GM12891 (cell line): ENCODE measurements around the gene CARD9.
"Not testable (repeated sequence)": the region's sequence is repeated elsewhere in the genome, so short reads cannot be mapped to it uniquely, and the experiment has no call there.

Experiments
- DNase-seq: peaks from one replicate; pipeline ENCODE4 v3.0.0; 2011; ENCODE audit warnings: low spot score; ENCODE audit not compliant: insufficient read length
- FAIRE-seq: peaks from 2 replicates; lab custom pipeline; 2011; peaks lifted over from hg19 to GRCh38; lab: Jason Lieb, UNC
- PAX5 ChIP-seq: IDR thresholded peaks from 2 replicates; pipeline ENCODE4 v1.6.1; 2011; ENCODE audit warnings: low read length, moderate library complexity, mild to moderate bottlenecking; ENCODE audit not compliant: insufficient read depth, severe bottlenecking
- POLR2A ChIP-seq: IDR thresholded peaks from 2 replicates; pipeline ENCODE4 v1.6.1; 2011; ENCODE audit warnings: low read depth, low read length, control low read depth
- POLR2AphosphoS5 ChIP-seq: IDR thresholded peaks from 2 replicates; pipeline ENCODE4 v1.6.1; 2011; ENCODE audit warnings: low read depth, low read length, control low read depth
- POU2F2 ChIP-seq: IDR thresholded peaks from 2 replicates; pipeline ENCODE4 v1.6.1; 2011; ENCODE audit warnings: low read depth, mild to moderate bottlenecking, control low read depth, low read length, moderate library complexity
- SPI1 ChIP-seq: IDR thresholded peaks from 2 replicates; pipeline ENCODE4 v1.6.1; 2011; ENCODE audit warnings: low read depth, low read length, control low read depth
- TAF1 ChIP-seq: IDR thresholded peaks from 2 replicates; pipeline ENCODE4 v1.6.1; 2011; ENCODE audit warnings: low read depth, low read length, control low read depth

The CARD9 gene

DNA sequence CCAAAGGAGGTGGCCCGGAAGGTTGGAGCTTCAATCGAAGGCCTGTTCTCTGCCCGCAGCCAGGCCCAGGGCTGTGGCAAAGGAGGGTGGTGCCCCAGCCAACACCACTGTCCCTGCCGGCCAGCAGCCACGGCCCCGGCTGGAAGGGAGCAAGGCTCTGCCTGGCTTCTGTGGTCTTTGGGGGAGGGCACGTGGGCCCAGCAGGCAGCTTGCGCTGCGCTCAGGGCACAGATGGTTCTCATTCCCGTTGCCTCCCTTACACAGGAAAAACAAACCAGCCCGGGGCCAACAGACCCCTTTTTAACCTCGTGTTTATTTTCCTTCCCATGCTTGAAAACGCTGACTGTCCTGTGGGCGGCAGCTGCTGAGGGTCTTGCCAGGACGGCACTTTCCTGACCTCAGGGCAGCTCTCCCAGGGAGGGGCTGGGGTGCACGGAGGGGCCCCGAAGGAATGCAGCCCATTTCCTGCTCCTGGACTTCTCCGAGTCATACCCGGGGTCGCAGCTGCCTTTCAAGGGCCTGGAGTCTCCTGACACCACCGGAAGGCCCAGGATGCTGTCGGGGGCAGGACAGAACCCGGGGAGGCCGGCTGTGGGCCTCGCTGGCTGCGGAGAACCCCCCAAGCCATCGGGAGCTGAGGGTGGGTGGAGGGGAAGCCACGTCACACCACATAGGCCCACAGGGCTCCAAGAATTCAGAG, 47.3 kb downstream of the CARD9 start:
- FAIRE-seq: no peak
- no peak for TF ChIP-seq TAF1
- no peak for TF ChIP-seq PAX5
- no peak for TF ChIP-seq POLR2A
- TF ChIP-seq SPI1: no peak
- TF ChIP-seq POLR2AphosphoS5: no peak
- no peak for TF ChIP-seq POU2F2
- DNase-seq: no peak

DNA sequence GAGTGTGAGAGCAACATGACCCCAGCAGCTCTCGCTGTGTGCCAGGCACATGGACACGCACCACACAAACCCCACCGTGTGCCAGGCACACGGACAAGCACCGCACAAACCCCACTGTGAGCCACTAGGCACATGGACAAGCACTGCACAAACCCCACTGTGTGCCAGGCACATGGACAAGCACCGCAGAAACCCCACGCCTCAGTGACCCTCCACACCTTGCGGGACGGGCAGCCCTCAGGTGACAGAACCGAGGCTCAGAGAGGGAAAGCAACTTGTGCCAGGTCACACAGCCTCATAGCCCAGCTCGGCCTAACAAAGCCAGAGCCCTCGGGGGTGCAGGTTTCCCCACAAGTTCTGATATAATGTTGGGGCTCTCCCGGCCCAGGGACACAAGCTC, 48.1 kb downstream of the CARD9 start:
- TF ChIP-seq POLR2AphosphoS5: no peak
- no peak for TF ChIP-seq TAF1
- TF ChIP-seq POU2F2: no peak
- TF ChIP-seq PAX5: no peak
- TF ChIP-seq SPI1: no peak
- TF ChIP-seq POLR2A: no peak
- no peak for FAIRE-seq
- DNase-seq: no peak

DNA sequence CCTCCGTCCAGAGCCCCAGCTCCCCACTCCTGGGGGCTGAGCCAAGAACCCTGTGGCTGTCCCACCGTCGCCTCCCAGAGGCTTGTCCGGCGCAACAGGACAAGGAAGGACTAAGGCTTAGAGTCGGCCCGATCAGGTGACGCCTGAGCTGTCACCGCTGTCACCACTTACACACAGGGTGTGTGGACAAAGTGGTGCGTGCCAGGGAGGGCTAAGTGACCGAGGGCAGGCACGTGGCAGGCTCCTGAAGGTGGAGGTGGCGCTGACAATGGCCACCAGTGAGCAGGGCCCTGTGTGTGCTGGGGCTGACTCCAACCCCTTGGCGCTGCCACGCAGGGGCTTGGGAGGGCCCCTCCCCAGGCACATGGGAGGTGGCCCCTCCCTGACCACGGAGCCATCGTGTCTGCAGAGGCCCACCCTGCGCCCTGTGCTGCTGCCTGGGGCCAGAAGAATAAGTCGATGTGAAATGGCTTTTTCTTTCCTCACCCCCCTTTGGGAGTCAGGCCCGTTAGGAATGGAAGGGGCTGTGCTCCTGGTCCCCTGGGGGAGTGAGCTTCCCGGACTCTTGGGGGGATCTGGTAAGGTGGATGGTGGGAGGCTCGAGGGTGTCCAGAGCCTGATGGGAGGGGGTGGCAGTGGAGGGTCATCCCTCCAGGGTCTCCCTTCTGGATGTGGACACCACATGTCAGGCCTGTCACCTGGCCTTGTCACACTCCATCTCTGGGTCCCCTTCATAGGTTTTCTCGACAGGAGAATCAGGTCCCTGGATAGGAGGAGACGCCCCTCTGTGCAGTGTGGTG, 48.8 kb downstream of the CARD9 start:
- no peak for FAIRE-seq
- no peak for DNase-seq
- TF ChIP-seq POU2F2 (no peak), POLR2A (no peak), POLR2AphosphoS5 (no peak), SPI1 (no peak), TAF1 (no peak), PAX5 (no peak)

DNA sequence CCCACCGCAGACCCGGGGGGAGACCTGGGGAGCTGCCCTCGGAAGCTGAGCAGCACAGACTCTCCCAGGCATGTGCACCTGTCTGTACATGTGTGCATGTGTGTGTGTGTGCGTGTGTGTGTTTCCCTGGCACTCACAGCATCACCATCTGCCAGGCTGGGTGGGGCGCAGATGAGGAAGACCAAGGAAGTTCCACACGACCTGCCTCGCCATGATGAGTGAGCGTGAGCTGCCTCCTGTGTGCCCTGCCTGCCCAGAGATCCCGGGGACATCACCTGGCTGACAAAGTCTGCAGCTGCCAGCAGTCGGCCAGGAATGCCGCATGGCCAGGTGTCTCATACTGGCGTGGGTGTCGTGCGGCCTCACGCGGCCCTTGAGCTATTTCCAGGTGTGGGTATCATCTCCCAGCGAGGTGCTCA, 50.1 kb downstream of the CARD9 start:
- no peak for FAIRE-seq
- DNase-seq: no peak
- TF ChIP-seq SPI1: no peak
- TF ChIP-seq PAX5: no peak
- no peak for TF ChIP-seq POU2F2

DNA sequence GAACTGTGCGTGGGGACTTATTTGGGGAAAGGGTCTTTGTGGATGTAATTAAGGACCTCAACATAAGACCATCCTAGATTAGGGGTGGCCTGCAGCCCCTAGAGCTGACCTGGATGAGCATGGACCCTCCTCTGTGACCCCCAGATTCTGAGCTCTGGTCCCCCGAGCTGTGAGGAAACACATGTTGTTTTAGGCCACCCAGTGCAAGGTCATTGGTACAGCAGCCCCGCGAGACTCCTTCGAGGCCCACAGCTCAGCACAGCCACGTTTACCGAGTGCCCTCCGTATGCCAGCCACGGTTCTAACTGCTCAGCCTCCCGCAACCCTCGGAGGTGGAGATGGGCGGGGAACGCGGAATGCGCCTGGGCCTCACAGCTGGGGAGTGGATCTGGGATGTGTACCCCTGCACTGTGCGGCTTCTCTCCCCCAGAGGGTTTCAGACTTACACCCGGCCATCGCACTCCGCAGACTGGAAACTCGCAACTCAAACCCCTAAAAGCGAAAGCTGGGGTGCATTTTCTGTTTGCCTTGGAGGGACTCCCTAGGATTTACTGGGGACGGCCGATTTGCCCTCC, 50.6 kb downstream of the CARD9 start:
- no peak for DNase-seq
- TF ChIP-seq TAF1: no peak
- no peak for TF ChIP-seq POLR2AphosphoS5
- no peak for FAIRE-seq

DNA sequence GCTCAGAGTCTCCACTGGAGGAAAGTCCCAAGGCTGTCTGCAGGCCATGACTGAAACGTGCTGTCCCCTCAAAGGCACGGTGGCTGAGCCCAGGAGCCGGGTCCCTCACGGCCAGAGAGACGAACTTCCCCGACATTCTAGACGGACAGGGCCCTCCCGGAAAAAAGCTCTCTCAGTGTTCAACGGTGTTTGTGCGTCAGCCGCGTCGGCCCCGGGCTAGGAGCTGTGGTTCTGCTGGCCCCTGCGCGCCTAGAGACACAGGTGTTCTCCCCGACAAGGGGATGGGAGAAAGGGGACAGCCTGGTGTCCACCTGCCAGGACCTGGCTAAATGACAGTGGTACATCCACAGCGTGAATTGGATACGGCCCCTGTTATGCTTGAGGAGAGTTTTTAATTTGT, 51.9 kb downstream of the CARD9 start:
- no peak for TF ChIP-seq TAF1
- TF ChIP-seq POU2F2: no peak
- no peak for TF ChIP-seq PAX5
- no peak for TF ChIP-seq POLR2AphosphoS5
- TF ChIP-seq POLR2A: no peak
- TF ChIP-seq SPI1: no peak
- no peak for FAIRE-seq
- no peak for DNase-seq

DNA sequence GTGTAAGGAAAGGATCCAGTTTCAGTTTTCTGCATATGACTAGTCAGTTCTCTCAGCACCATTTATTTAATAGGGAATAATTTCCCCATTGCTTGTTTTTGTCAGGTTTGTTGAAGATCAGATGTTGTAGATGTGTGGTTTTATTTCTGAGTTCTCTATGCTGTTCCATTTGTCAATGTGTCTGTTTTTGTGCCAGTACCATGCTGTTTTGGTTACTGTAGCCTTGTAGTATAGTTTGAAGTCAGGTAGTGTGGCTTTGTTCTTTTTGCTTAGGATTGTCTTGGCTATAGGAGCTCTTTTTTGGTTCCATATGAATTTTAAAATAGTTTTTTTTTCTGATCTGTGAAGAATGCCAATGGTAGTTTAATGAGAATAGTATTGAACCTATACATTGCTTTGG, 52.5 kb downstream of the CARD9 start:
- not testable (repeated sequence) for FAIRE-seq

DNA sequence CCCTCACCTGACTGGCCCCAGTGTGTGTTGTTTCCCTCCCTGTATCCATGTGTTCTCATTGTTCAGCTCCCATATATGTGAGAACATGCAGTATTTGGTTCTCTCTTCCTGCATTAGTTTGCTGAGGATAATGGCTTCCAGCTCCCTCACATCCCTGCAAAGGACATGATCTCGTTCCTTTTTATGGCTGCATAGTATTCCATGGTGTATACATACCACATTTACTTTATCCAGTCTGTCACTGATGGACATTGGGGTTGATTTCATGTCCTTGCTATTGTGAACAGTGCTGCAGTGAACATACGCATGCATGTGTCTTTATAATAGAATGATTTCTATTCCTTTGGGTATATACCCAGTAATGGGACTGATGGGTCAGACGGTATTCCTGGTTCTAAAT, 53.5 kb downstream of the CARD9 start:
- DNase-seq, FAIRE-seq: not testable (repeated sequence)

More for the DNA sequence above, 52.5 kb downstream of the CARD9 start:
- not testable (repeated sequence) for DNase-seq

DNA sequence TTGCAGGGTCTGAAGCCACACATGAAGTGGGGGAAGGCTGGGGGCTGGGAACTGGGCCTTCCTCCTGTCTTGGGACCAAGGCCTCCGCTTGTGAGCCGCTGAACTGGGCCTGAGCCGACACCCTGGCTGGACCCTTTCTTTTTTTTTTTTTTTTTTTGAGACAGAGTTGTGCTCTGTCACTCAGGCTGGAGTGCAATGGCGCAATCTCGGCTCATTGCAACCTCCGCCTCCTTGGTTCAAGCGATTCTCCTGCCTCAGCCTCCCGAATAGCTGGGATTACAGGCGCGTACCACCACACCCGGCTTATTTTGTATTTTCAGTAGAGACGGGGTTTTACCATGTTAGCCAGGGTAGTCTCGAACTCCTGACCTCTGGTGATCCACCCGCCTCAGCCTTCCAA, 54.2 kb downstream of the CARD9 start:
- not testable (repeated sequence) for FAIRE-seq, DNase-seq

DNA sequence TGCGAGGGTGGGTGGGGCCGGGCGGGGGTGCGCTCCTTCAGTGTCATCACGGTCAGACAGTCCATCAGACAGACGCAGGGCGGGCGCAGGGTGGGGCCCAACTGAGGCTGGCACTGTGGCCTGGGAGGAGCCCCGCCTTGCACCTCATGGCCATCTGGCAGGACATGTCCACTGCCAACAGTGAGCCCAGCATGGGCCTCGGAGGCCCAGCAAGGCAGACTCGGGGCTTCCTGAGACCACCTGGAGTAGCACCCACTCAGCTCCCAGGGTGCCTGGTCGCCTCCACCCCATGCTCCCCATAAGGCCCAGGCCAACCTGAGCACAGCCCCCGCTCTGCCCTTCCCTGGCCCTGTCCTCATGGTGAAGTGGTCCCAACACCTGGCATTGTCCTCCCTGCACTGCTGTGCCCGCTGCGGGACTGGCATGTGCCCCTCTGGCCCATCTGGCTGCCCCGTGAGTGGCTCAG, 54.7 kb downstream of the CARD9 start:
- TF ChIP-seq POU2F2: no peak
- no peak for TF ChIP-seq POLR2AphosphoS5
- TF ChIP-seq POLR2A: no peak
- TF ChIP-seq SPI1: no peak
- no peak for TF ChIP-seq TAF1
- TF ChIP-seq PAX5: no peak
- DNase-seq (no peak), FAIRE-seq (no peak)
